ENCODE results near the gene TMEM120A.
A peak's percentile ranks its signal among the peaks of the same experiment; 100 is the strongest.

TMEM120A gene

DNA sequence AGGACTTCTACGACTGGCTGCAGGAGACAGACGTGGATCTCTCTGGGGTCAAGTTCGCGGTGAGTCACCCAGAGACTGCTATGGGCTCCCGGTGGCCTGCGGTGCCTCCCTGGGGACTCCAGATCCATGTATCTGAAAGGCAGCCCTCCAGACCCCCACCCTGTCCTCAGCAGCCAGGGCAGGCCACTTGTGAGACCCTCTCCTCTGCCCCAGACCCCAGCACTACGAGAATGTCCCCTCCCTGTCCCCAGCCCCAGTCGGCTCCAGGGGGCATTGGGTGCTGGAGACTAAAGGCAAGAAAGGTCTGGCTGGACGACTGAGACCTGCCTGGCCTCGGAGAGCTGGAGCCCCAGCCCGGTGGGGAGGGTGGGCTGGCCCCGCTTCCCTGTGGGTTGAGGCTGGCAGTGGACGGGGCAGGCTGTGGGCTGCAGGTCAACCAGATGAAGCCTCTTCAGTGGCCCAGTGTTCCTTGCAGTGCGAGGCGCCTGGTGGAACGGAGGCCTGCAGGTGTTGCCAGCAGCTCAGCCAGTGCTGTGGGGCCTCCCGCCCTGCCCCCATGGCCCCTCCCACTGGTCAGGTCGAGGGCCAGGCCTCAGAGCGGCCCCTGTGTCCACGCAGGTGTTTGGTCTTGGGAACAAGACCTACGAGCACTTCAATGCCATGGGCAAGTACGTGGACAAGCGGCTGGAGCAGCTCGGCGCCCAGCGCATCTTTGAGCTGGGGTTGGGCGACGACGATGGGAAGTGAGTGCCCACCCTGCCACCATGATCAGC lies 13.8 kb downstream of the TMEM120A start:
- no peak for DNase-seq

DNA sequence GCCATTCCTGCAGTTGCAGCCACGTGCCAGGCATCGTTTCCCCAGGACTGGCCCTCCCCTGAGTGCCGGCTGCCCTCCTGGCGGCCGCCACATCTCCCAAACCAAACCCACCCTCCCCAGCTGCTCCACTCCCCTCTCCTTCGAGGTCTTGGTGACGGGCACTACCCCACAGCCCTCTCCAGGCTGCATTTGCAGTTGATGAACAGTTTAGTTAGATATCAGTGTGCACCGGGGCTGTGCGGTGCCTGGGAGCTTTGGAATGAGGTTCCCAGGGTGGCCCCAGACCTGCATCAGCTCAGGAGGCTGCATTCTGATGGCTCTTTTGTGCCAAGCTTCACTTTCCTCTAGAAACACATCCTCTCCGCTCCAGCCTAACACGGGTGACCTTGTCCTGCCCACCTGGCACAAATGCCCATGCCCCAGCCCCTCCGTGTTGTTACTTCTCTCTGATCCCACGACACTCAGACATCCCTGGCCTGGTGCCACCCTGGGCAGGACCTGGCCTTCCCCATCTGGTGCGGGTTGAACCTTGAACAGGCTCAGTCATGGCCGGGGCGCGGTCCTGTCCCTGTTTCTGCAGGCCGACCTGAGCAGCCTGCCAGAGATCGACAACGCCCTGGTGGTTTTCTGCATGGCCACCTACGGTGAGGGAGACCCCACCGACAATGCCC lies 14.5 kb downstream of the TMEM120A start:
- DNase-seq, result no peak

DNA sequence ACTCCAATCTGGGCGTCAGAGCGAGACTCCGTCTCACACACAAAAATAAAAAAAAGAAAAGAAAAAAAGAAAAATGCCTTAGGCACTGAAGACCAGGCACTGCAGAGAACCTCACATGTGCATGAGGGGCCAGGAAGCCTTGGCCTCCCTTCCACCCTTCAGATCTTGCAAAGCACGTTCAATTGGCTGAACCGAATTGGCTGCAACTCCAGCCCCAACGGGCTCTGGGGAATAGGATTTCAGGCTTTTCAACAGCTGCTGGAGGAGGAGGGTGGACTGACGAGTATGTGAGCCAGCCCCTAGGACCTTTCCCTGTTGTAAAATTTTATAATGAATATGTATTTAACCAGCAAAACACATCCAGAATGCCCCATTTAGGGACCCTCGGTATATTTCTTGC lies 16.7 kb downstream of the TMEM120A start:
- peak; percentile 30 for DNase-seq

DNA sequence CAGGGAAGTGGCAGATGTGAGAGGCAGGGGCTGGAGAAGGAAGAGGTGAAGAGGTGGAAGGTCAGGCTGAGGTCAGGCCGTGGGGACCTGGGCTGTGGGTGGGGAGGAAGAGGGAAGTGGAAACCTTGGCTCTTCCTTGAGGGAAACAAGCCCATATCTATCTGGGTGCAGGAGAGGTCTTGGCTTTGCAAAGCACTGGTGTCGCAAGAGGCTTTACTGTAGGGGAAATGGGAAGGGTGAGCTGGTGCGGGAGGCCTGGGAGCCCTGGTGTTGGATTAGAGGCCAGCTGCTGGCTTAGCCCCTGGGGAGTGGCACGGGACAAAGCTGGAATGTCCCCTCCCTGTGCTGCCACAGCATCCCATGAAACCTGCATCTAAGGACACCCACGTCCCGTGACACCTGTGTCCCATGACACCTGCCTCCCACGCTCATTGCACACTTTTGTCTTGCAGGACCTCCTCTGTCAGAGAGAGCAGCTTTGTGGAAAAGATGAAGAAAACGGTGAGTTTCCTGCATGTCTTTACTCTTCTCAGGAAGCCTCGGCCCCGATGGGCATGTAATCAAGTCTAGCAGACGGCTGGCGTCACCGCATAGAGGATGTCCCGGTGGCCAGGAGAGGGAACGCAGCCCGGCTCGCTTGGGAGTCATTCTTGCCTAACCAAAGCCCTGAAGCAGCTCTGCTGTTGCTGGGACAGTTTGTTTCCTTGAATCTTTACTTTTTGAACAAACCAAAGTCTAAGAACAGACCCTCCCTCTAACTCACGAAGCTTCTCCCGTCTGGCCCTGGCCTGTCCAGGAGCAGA lies 22.2 kb downstream of the TMEM120A start:
- DNase-seq, result no peak

DNA sequence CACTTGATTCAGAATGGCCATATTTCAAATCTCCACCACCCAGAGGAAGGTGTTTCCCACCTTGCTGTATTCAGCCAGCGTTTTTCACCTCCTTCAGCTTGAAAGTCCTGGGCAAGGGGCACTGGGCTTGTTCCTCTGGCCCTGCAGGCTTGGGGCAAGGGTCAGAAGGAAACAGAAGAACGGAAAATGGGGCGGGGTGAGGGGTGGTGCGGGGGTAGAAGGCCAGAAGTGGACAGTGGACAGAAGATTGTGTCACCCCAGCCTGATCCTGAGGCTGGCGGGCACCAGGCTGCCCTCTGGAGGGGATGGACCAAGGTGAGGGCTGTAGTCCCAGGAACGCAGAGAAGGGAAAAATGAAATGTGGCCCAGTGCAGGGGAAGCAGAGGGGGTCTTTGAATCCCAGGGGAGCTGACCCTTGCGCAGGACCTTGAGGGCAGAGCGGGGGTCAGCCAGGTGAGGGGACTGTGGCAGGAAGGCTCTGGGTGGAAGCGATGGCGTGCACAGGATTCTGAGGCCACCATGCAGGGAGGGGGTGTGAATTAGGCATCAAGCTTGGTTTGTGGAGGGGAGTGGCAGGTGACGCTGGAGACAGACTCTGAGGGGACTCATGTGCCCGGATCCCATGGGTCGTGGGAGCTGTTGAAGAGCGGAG lies 23.0 kb downstream of the TMEM120A start:
- DNase-seq, result no peak

DNA sequence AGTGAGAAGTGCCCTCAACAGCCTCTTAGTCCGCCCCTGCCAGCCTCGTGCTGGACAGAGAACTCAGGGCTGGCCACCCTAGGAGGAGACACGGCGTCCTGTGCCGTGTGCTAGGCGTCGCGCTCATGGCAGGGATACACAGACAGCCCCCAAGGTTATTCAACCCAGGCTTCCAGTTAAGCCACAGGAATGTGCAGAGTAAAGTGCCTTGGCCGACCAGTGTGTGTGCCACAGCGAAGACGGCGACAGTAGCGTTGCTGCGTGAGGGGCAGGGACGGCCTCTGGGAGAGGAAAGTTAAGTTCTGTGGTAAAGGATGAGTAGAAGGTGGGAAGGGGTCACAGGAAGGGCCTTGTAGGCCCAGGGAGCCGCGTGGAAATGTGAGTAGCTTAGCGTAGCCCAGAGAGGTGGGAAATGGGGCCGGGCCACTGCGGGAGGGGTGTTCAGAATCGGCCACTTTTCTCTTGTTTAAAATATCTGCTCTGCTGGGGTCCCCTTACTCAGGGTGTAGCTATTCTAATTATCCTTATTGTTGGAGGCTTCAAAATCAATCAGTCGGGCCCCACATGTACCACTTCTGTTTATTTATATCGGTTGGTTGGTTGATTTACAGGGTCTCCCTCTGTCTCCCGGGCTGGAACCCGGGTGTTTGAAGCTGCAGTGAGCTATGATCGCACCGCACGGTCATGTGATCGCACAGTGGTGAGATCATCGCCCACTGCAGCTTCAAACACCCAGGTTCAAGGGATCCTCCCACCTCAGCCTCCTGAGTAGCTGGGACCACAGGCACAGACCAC lies 24.5 kb downstream of the TMEM120A start:
- no peak for DNase-seq

DNA sequence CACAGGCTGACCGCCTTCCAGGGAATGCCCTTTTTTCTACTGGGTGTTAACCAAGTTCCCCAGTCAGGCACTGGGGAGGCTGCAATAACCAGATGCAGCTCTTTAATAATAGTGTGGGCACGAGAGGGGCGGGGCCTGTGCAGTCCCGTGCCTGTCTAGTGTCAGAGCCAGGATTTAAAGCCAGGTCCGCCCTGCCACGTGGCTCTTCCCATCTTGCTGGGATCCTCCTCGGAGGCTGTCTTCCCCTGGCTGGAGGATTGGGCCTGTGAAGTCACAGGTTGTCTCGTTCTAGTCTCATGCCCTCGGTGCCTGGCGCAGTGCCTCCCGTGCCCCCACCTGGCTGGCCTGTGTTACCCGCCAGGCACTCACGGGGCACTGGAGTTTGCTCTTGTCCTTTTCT lies 25.2 kb downstream of the TMEM120A start:
- no peak for DNase-seq

DNA sequence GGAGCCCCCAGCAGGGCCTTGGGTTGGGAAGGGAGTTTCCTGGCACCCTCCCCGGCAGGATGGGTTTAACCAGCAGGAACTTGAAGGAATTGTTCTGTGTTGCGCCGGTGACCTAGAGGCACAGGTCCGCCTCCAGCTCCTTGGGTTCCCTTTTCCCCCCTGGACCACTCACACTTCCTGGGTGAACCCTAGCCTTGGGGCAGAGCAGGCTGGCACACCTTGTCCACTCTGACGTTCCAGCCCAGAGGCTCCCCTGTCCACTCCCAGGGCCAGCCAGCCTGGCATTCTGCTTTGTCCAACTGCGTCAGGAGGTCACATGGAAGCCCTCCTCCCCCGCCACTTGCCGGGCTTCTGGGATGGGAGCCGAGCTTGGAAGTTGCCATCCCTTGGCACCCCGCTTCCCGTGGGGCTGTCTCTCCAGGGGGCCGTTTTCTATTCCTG lies 25.8 kb downstream of the TMEM120A start:
- DNase-seq, result no peak

DNA sequence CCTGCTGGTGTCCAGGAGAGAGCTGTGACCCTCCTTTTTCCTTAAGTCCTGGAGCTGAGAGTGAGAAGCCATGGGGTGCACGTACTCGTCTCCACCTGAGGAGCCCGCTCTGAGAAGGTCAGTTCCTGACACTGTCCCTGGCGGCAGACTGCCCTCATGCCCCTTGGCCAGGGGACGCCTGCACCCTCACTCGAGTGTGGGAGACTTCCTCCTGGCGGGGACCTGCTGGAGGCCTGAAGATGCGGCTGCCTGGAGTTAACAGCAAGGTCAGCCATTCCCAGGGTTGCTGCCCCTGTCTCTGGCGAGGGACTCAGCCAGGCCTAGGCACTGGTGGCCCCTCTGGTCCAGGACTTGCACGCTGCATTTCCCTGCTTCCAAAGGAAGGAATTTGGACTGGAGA lies 26.4 kb downstream of the TMEM120A start:
- DNase-seq, result no peak

DNA sequence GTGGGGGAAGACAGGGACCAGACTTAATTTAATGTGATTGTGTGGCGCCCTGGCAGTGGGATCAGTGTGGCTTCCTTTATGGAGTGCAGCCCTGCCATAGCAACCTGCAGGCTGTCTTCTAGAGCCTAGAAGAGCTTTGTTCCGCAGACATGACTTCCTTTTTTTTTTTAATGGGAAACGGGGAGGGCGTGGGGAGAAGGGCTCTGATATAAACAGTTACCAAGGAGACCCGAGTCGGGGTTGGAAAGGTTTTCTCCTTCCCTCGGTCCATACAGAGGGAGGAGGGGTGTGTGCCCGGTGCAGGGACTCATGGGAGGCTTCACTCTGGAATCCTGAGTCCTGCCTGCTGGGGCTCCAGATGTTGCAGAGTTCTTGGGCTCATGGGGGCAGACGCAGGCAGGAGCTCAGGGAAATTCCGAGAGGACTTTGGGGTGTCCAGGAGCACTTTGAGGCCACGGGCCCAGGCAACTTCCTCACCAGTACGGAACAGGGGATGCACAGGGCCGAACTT lies 26.9 kb downstream of the TMEM120A start:
- peak; percentile 65 for DNase-seq

DNA sequence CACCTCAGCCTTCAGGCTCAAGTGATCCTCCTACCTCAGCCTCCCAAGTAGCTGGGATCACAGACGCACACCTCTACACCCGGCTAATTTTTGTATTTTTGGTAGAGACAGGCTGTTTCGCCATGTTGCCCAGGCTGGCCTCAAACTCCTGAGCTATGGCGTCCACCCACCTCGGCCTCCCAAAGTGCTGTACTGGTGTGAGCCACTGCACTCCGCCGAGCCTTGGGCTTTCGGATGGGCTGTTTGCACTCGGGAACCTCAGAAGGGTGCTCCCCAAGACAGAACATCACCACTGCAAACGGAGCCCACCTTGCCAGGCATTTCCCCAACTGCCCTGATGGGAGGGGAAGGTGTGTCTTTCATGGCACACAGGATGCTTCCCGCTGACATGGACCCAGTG lies 27.3 kb downstream of the TMEM120A start:
- no peak for DNase-seq

DNA sequence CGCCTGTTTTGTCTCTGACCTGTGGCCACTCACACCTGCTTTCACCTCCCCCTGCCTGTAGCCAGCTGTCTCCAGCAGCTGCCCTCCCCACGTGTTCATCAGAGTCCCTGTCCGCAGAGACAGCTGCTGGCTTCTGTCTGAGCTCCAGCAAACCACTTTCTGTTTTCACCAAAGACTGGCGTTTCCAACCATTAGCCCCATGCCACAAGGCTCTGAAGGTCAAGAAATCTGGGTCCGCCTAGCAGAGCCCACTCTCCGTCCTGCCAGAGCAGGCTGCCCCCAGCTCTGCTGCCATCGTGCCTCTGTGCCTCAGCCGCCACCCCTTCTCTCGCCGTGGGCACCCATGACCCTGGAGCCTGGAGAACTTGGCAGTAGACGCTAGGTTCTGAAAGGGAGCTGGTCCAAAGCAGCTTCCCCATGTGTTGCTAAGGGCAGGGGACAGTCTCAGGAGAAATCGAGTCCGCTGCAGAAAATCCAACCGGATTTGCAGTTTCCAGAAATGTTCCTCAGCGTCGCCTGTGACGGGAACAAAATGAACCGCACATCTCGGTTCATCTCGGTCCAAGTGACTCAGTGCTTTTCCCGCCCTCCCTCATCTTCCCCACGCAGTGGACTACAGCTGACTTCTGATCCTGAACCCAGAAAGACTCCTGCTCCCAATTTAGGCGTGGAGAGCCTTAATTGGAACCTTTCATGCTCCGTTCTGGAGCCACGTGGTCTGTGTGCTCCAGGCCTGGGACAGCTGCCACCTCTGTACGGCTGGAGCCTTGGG lies 28.0 kb downstream of the TMEM120A start:
- no peak for DNase-seq

DNA sequence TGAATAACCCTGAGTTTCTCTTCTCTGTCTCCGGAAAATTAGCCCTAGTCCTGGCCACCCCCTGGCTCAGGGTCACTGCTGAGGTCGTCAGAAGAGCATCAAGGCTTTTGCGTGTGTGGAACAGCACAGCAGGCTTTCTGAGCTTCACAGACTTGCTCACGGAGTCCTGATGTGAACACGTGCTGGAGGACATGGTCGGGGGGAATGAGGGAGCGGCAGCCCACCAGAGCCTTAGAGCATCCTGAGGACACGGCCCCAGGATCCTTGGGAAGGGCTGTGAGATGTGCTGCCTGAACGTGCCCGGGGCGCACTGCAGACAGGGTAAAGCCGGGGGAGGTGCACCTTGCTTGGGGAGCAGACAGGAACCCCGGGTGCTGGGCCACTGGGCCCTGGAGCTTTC lies 28.8 kb downstream of the TMEM120A start:
- DNase-seq, result peak; percentile 50

DNA sequence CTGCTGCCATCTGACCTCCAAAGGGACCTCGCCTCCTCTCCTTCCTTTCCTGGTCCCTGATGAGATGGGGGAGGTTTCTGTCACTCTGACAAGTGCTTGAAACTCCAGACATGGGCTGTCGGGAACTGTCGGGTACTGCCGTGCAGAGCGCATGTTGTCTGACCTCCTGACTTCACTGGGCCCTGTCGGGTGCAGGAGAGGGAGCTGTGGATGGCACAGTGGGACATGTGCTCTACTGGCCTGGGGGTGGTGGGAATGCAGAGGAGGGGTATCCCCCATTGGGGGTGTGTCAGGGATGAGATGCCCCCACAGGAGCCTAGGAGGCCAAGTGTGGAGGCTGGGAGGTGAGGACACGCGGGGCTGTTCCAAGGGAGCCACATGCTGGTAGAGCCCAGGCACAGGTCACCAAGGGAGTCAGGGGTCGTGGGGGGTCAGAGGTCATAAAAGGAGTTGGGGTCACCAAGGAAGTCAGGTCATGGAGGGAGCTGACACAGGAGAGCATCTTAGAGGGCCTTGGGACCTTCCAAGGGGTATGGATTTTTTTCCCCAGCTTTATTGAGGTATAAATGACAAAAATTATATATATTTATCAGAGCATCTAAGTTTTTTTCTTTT lies 30.9 kb downstream of the TMEM120A start:
- no peak for DNase-seq

DNA sequence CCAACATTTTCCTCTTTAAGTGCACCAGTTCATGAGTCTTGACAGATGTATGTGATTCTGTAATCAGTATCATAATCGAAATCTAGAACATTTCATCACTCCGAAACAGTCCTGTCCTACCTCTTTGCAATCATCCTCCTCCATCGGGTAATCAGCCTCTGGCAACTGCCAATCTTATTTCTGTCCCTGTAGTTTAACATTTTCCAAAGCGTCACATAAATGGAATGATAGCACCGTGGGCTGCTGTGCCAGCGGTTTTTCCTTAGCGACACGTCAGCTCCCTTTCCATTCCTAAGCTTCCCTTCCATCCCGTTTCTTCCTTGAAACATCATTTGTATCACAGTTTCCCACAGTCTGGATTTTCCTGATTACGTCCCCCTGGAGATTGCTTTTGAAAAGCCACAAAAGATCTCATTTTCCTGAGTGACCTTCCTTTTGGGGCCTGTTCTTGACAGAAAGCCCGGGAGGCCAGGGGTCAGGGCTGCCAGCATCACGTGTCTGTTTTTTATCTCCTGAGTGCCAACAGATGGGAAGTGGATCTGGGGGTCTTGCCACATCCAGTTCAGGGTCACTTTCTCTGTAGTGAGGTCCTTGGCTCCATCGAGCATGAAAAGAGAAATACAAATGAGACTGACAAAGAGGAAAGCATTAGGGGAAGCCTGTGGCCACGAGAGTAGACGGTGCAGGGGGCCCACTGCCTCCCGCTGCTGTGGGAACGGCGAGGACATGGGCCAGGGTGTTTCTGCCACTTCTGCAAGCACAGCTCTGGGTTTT lies 31.6 kb downstream of the TMEM120A start:
- peak; percentile 56 for DNase-seq

DNA sequence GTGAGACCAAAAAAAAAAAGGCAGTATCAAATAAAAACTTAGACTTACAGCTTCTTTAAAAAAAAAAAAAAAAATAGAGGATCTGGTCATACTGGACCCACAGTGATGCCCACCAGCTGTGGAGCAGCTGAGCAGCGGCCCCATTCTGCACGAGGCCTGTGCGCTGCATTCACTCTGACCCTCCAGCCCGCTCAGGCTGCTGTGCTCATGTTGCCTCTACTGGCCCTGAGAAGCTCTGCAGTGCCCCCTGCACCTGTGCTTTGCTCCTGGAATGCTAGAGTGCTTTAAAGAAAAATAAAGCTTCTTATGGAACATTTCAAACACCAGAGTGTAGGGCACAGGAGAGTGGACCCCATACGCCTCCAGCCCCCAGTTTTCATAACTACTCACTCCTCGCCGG lies 33.2 kb downstream of the TMEM120A start:
- no peak for DNase-seq

DNA sequence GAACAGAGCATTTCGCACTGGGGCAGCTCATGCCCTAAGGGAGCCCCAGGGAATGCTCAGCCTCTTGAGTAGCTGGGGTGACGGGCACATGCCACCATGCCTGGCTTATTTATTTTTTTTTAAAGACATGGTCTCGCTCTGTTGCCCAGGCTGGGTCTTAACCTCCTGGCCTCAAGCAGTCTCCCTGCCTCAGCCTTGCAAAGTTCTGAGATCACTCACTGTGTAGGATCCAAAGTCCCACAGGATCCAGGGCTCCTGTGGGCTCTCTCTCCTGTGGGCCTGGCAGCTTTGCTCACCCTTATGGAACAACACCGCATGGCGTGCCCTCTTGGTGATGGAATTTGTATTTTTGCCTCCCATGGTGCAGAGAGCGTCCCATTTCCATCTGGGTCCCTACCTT lies 34.0 kb downstream of the TMEM120A start:
- no peak for DNase-seq

DNA sequence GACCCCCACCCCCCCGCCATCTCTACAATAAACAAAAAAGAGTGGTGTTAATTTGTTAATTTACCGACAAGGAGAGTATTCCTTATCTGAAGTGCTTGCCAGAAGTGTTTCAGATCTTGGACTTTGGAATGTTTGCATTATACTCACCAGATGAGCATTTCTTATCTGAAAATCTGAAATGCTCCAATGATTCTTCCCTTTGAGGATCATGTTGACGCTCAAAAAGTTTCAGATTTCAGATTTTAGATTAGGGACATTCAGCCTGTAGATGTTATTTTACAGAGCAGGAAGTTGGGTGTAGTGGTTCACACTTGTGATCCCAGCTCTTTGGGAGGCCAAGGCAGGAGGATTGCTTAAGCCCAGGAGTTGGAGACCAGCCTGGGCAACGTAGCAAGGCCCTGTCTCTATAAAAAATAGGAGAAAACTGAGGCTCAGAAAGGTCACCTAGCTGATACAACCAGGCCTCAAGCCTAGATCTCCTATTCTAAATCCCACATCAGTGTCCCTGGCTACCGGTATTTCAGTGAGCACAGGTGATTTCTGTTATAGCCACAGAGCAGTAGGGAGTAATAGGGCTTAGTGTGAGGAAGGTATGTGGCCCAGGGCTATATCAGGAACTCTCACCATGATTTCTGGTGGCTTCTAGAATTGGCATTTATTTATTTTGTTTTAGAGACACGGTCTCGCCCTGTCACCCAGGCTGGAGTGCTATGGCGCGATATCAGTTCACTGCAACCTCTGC lies 35.4 kb downstream of the TMEM120A start:
- no peak for DNase-seq

DNA sequence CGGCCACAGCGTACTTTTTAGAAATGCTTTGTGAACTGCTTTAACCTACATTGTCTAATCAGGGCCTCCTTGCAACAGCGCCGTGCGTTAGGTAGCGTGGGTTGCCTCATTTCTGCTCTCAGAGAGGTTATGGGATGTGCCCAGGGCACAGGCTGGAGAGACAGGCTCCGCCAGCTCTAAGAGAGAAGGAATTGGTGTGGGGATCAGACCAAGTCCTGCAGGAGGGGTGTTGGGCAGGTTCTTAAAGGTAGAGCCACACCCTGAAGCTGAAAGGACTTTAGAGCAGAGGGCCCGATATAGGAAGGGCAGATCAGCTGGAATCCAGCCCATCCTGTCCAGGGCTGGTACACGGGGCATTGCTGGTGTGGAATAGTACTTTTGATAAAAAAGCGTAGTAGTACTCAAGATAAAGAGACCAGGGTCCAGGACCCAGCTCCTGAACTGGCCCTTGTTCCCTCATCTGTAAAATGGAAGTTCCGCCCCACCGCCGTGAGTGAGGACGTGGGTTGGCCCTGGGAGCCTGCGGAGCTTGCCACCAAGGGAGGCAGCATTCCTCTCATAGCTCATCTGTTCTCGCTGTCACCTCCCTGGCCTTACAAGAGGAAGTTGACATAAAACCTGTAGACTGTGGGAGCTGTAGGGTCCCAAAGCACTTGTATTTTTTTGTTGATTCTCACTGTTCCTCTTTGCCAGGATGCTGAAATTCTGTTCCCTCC lies 37.2 kb downstream of the TMEM120A start:
- no peak for DNase-seq
